Activated CD8-positive, alpha-beta memory T cell treated with anti-CD3 and anti-CD28 coated beads, Interleukin-2, amount 10 ng/mL, durations not matched to agents 7 days and 5 days (primary cell): ENCODE measurements around the gene TMEM61. TPM values are rescaled to one million over a fixed set of nuclear protein-coding genes. Genes with fewer than 3 reads are reported as not detected.

Experiments
- ATAC-seq: fragments of 150-1000 bp; cut with Tn5 transposase; one replicate; pipeline ENCODE4 v1.10.0; 2021; ENCODE audit warnings: moderate library complexity
- CTCF ChIA-PET: fragments of 350-600 bp; sonication (Branson Sonifier 250); formaldehyde crosslinking; loops from one replicate; lab custom pipeline; 2021; ENCODE audit warnings: antibody characterized with exemption; lab: Charles Lee
- DNase-seq: peaks from one replicate; pipeline ENCODE4 v3.0.0-alpha.2; 2020
- H3K27ac Mint-ChIP-seq: one replicate; pipeline ENCODE4 v1.8.0; 2021; ENCODE audit warnings: mild to moderate bottlenecking, mixed read lengths
- H3K27me3 Mint-ChIP-seq: one replicate; pipeline ENCODE4 v1.8.0; 2021; ENCODE audit warnings: mixed read lengths
- H3K36me3 Mint-ChIP-seq: one replicate; pipeline ENCODE4 v1.8.0; 2021; ENCODE audit warnings: mild to moderate bottlenecking, mixed read lengths
- H3K4me1 Mint-ChIP-seq: one replicate; pipeline ENCODE4 v1.8.0; 2021; ENCODE audit warnings: mixed read lengths
- H3K4me3 Mint-ChIP-seq: one replicate; pipeline ENCODE4 v1.8.0; 2021; ENCODE audit warnings: mild to moderate bottlenecking, moderate library complexity, mixed read lengths
- H3K9me3 Mint-ChIP-seq: one replicate; pipeline ENCODE4 v1.8.0; 2022; ENCODE audit warnings: low read depth, mixed read lengths
- total RNA-seq, 2 experiments: library from RNA; stranded (reverse); gene quantifications; one replicate each; pipeline ENCODE4 v1.2.3, GENCODE V29; 2021

The TMEM61 gene
- total RNA-seq, 2 experiments from 2014 or later: not detected

DNA sequence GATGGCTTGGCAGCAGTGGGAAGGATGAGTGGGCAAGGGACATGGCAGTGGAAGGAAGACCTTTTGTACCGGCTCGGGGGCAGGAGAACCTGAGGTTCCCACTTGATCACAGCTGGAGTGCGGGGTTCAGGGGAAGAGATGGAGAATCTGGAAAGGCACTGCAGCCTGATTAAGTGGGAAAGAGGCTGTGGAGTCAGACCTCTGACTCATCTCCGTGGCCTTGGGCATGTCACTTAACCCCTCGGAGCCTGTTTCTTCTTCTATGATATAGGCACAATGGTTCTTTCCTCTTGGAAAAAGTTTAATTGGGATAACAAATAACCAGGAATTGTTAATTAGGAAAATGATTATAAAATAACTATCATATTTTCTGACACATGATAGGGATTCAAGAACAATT, 13.1 kb upstream of the TMEM61 start:
- no peak for ATAC-seq
- H3K27ac Mint-ChIP-seq: no peak overlapping the region
- H3K27me3 Mint-ChIP-seq: peaks cover 25% of the 10 kb centered on the region
- no peaks in the 10 kb centered on the region for H3K36me3 Mint-ChIP-seq
- H3K4me3 Mint-ChIP-seq: no peak overlapping the region
- DNase-seq: no peak
- CTCF ChIA-PET: interaction anchor here (1.4 kb wide), 1 partner anchor 11 kb away, joined by 3 read pairs; no protein-coding TSS in a partner anchor
- H3K9me3 Mint-ChIP-seq: no peaks in the 10 kb centered on the region
- H3K4me1 Mint-ChIP-seq: peaks cover 38% of the 10 kb centered on the region

DNA sequence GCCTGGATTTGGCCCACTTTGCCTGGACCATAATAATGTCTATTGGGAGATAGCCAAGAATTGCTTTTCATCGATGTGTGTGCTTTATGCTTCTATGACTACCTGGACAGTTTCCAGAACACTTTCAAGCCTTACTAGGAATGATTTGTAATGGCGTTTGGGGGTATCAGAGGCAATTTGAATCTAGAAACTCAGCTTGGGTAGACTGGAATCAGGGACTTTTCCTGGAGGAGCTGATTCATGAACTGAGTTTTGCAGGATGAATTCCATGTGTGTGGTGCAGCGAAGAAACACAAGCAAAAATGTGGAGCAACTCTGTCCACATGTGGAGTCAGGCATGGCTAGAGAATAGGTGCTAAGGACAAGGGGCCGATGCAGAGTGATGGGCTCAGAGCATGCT, 11.9 kb upstream of the TMEM61 start:
- no peaks in the 10 kb centered on the region for H3K36me3 Mint-ChIP-seq
- peaks cover 33% of the 10 kb centered on the region for H3K27me3 Mint-ChIP-seq

GRCh38 chr1:54969879-54970278, 10.5 kb upstream of the TMEM61 start:
- CTCF ChIA-PET: no interaction called here
- Mint-ChIP-seq H3K27ac (no peak overlapping the region), H3K27me3 (peaks cover 43% of the 10 kb centered on the region), H3K36me3 (no peaks in the 10 kb centered on the region), H3K9me3 (no peaks in the 10 kb centered on the region), H3K4me3 (no peak overlapping the region), H3K4me1 (peaks cover 28% of the 10 kb centered on the region)
- DNase-seq: no peak
- no peak for ATAC-seq

More for the DNA sequence above, 11.9 kb upstream of the TMEM61 start:
- CTCF ChIA-PET: interaction anchor here (1.0 to 1.4 kb wide), 2 partner anchors 9 to 28 kb away, joined by 3 read pairs; no protein-coding TSS in a partner anchor
- H3K9me3 Mint-ChIP-seq: no peaks in the 10 kb centered on the region
- peaks cover 29% of the 10 kb centered on the region for H3K4me1 Mint-ChIP-seq
- H3K27ac Mint-ChIP-seq: no peak overlapping the region
- no peak for ATAC-seq
- H3K4me3 Mint-ChIP-seq: no peak overlapping the region
- DNase-seq: no peak

DNA sequence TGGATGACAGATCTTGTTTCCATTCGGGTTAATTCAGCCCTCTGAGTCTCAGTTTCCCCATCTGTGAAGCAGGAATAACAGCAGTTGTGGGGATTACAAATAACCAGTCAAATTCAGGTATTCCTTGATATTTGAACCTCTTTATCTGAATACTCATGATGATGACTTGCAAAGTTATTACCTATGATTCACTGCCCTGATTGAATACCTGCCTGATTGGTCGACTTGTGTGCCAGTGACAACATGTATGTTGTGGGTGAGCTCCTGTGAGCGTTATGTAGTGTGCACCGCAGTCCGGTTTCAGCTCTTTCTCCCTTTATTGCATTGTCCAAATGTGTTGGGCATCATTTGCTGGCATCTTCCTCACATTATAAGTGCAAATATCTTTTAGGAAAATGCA, 9.5 kb upstream of the TMEM61 start:
- Mint-ChIP-seq H3K27me3 (peaks cover 52% of the 10 kb centered on the region), H3K9me3 (no peaks in the 10 kb centered on the region), H3K4me3 (no peak overlapping the region), H3K36me3 (no peaks in the 10 kb centered on the region), H3K4me1 (peaks cover 22% of the 10 kb centered on the region), H3K27ac (no peak overlapping the region)
- CTCF ChIA-PET: interaction anchor here (3.5 kb wide), 1 partner anchor 21 kb away, joined by 15 read pairs; no protein-coding TSS in a partner anchor
- ATAC-seq: no peak
- DNase-seq: no peak

DNA sequence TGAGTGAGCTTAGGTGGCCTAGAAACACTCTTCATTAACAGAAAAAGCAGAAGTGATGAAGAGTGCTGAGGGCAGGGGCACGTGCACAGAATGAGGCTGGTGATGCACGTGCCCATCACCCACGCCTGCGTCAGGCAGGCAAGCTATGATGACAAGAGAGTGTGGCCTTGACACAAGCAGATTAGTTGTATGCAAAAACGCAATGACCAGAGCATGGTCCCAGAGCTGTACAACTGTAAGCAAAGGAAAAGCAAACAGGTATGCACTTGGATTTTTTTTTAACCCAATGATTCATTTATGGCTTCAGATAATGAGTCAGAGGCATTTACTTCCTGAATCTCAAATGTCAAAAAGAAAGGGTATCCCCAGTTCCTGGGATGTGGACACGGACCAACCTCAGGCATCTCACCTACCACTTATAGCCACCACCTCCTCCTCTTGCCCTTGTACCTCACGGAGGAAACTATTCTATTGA, 9.1 kb upstream of the TMEM61 start:
- Mint-ChIP-seq H3K36me3 (no peaks in the 10 kb centered on the region), H3K27me3 (peaks cover 52% of the 10 kb centered on the region), H3K4me3 (no peak overlapping the region), H3K9me3 (no peaks in the 10 kb centered on the region), H3K27ac (no peak overlapping the region), H3K4me1 (peaks cover 18% of the 10 kb centered on the region)
- ATAC-seq (peak; percentile 78), DNase-seq (no peak)
- CTCF ChIA-PET: interaction anchor here (1.2 to 3.5 kb wide), 2 partner anchors 22 to 24 kb away, joined by 5 to 15 read pairs; no protein-coding TSS in a partner anchor

DNA sequence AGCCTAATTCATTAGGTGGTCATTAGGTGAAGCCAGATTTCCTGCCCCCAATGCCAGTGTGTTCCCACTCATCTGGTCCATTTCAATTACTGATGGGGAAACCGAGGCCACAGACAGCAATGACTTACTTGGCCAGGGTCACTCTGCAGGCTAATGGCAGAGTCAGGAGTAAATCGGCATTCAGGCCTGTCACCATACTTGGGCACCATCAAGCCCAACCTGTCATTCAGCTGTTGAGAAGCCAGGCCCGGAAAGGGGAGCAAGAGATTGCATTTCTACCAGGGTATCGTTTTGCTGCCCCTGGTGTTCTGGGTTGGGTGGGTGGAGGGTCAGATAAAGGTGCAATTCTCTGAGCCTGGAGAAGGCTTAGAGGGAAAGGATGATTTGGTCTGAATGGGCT, 8.0 kb upstream of the TMEM61 start:
- peaks cover 48% of the 10 kb centered on the region for H3K27me3 Mint-ChIP-seq
- H3K27ac Mint-ChIP-seq: no peak overlapping the region
- no peak overlapping the region for H3K4me3 Mint-ChIP-seq
- DNase-seq (no peak), ATAC-seq (no peak)
- peaks cover 13% of the 10 kb centered on the region for H3K4me1 Mint-ChIP-seq
- CTCF ChIA-PET: interaction anchor here (0.9 to 3.5 kb wide), 4 partner anchors 13 to 23 kb away, joined by 4 to 15 read pairs (median 4); no protein-coding TSS in a partner anchor
- no peaks in the 10 kb centered on the region for H3K9me3 Mint-ChIP-seq
- no peaks in the 10 kb centered on the region for H3K36me3 Mint-ChIP-seq

DNA sequence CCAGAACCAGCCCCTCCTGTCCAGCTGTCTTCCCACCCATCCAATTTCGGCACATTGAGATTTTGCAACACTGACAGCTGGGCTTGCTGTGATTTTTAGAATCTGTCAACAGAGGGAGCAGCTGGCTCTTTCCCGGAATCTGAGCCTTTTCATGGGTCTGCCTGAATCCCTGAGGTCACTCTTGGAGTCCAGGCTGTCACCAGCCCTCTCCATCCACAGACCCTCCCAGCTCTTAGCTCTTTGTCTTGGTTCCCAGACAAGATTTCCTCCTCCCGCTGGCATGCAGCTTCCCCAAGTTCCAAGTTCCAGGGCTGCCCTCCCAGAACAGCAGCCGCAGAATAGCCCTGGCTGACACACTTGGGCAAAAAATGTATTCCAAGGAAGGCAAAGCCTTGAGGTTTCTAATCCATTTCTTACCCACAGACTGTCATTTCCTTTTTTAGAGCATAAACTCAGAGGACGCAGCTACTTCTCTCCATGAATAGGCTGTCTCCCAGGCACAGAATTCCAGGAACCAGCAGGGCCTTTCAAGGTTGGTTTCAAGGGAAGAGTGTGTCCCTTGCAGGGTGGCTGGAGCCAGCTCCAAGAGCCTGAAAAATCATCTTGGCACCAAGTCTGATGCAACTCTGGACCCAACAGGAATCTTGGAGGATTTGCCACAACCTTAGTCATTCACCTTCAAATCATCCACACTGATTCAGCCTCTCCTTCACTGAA, 7.1 kb upstream of the TMEM61 start:
- CTCF ChIA-PET: interaction anchor here (0.9 to 3.5 kb wide), 4 partner anchors 14 to 28 kb away, joined by 3 to 15 read pairs (median 4); no protein-coding TSS in a partner anchor
- Mint-ChIP-seq H3K36me3 (no peaks in the 10 kb centered on the region), H3K9me3 (no peaks in the 10 kb centered on the region), H3K4me1 (peaks cover 13% of the 10 kb centered on the region), H3K4me3 (no peak overlapping the region), H3K27me3 (peaks cover 53% of the 10 kb centered on the region), H3K27ac (no peak overlapping the region)
- no peak for ATAC-seq
- DNase-seq: no peak

DNA sequence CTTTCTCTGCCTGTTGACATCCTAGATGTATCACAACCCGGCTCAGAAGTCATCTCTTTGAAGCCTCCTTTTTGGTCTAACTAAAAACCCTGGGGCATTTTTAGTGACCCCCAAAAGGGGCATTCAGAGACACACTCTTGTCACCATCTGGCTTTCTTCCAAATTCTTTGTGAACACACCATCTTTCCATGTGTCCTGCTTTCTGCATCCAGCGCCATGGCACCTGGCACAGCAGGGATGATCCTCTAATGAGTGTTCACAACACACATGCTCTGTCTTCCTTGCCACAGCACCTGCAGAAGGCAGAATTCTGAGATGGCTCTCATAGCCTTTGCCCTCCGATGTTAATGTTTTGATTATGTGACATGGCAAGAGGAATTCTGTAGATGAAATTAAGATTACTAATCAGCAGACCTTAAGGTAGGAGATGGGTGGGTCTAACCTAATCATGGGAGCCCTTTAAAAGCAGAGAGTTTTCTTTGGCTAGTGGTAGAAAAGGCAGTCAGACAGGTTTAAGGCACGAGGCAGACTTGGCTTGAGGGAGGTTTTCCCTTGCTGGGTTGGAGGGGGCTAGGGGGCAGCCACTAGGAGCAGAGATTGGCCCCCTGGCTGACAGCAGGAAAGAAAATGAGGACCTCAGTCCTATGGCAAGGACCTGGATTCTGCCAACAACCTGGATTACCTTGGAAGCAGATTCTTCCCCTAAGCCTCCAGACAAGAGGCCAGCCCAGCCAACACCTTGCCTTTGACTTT, 4.9 kb upstream of the TMEM61 start:
- ATAC-seq: no peak
- no peak for DNase-seq
- Mint-ChIP-seq H3K27me3 (peaks cover 58% of the 10 kb centered on the region), H3K4me3 (no peak overlapping the region), H3K9me3 (no peaks in the 10 kb centered on the region), H3K27ac (no peak overlapping the region), H3K36me3 (no peaks in the 10 kb centered on the region), H3K4me1 (peaks cover 12% of the 10 kb centered on the region)
- CTCF ChIA-PET: interaction anchor here (1.0 to 1.3 kb wide), 3 partner anchors 21 to 302 kb away, joined by 3 to 5 read pairs (median 3); no protein-coding TSS in a partner anchor

DNA sequence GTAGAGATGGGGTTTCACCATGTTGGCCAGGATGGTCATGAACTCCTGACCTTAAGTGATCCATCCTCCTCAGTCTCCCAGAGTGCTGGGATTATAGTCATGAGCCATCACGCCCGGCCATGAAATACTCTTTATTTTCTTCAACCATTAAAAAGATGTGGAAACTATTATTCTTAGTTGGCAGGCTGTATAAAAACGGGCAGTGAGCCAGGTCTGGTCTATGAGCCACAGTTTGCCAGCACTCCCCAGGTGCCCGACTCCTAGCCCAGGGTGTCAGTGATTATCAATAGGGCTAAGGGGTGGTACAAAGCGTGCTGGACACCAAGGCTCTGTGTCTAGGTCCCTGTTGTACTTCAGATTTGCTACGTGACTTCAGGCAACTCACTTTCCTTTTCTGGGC, 3.7 kb upstream of the TMEM61 start:
- no peak overlapping the region for H3K4me3 Mint-ChIP-seq
- CTCF ChIA-PET: interaction anchor here (1.0 to 2.8 kb wide), 3 partner anchors 20 to 301 kb away, joined by 3 to 13 read pairs (median 3); no protein-coding TSS in a partner anchor
- peaks cover 60% of the 10 kb centered on the region for H3K27me3 Mint-ChIP-seq
- ATAC-seq (no peak), DNase-seq (no peak)
- H3K27ac Mint-ChIP-seq: no peak overlapping the region
- H3K36me3 Mint-ChIP-seq: no peaks in the 10 kb centered on the region
- H3K4me1 Mint-ChIP-seq: no peaks in the 10 kb centered on the region
- H3K9me3 Mint-ChIP-seq: no peaks in the 10 kb centered on the region

GRCh38 chr1:54977533-54978297, 2.7 kb upstream of the TMEM61 start:
- no peaks in the 10 kb centered on the region for H3K4me1 Mint-ChIP-seq
- H3K27ac Mint-ChIP-seq: no peak overlapping the region
- no peaks in the 10 kb centered on the region for H3K36me3 Mint-ChIP-seq
- no peak overlapping the region for H3K4me3 Mint-ChIP-seq
- no peak for DNase-seq
- no peak for ATAC-seq
- H3K9me3 Mint-ChIP-seq: no peaks in the 10 kb centered on the region
- CTCF ChIA-PET: interaction anchor here (1.1 to 2.8 kb wide), 4 partner anchors 10 to 27 kb away, joined by 3 to 13 read pairs (median 6); no protein-coding TSS in a partner anchor
- H3K27me3 Mint-ChIP-seq: peaks cover 65% of the 10 kb centered on the region

GRCh38 chr1:54978528-54979326, 1.7 kb upstream of the TMEM61 start:
- ATAC-seq: no peak
- peaks cover 62% of the 10 kb centered on the region for H3K27me3 Mint-ChIP-seq

GRCh38 chr1:54979327-54979891, 1.0 kb upstream of the TMEM61 start:
- H3K27ac Mint-ChIP-seq: no peak overlapping the region
- H3K9me3 Mint-ChIP-seq: no peaks in the 10 kb centered on the region

More at GRCh38 chr1:54978528-54979326, 1.7 kb upstream of the TMEM61 start:
- no peak for DNase-seq
- Mint-ChIP-seq H3K9me3 (no peaks in the 10 kb centered on the region), H3K4me3 (no peak overlapping the region), H3K4me1 (no peaks in the 10 kb centered on the region), H3K27ac (no peak overlapping the region), H3K36me3 (no peaks in the 10 kb centered on the region)
- CTCF ChIA-PET: interaction anchor here (1.0 to 2.8 kb wide), 5 partner anchors 11 to 28 kb away, joined by 3 to 13 read pairs (median 4); no protein-coding TSS in a partner anchor

More at GRCh38 chr1:54979327-54979891, 1.0 kb upstream of the TMEM61 start:
- CTCF ChIA-PET: interaction anchor here (1.0 to 2.8 kb wide), 3 partner anchors 17 to 29 kb away, joined by 4 to 13 read pairs (median 10); no protein-coding TSS in a partner anchor
- no peak overlapping the region for H3K4me3 Mint-ChIP-seq
- ATAC-seq (peak; percentile 30), DNase-seq (no peak)
- no peaks in the 10 kb centered on the region for H3K36me3 Mint-ChIP-seq
- H3K27me3 Mint-ChIP-seq: peaks cover 59% of the 10 kb centered on the region
- H3K4me1 Mint-ChIP-seq: no peaks in the 10 kb centered on the region
